ENCODE results near the gene KCNT2.

KCNT2 gene

DNA sequence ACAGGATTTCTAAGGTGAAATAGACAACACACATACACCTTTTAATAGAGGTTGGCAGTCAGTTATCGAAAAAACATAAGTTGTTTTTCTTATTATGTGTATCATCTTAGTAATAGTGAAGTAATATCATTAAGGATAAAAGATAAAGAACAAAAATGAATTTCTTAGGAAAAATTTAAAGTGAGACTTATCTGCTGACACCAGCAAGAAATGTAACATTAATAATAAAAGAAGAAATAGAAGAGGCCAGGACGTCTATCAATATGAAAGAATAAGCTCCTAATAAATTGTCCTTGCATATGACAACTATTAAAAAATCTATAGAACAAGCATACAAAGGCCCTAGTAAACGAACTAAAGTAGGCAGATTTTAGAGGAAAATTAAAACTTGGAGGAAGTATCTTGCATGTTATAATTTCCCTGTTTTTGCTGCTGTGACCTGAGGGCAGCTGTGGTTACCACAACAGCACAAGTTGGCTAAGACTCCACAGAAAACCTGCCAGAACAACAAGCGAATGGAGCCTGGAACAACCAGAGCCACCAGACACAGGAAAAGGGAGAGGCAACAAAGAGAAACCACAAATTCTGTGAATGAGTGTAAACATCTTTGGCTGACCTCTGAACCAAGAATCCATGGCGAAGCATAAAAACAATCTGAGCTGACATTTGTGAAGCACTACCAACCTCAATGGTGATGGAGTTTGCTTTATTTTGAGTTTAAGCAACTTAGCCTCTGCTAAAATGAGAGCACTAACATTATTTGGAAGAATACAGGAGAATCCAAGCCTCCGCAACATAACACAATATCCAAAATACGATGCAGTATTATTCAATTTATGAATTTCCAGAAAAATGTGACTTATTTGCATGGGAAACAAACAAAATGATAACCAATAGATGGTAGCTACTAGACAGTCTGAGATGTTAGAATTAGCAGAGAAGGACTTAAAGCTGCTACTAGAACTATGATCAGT, 207.5 kb downstream of the KCNT2 start:
- no peak overlapping the region for H3K4me3 ChIP-seq (ENCODE audit: low read length)
- TF ChIP-seq ZNF274 (IDR thresholded peaks at IDR 0.05; ENCODE audit: low read depth, low read length), result no peak

DNA sequence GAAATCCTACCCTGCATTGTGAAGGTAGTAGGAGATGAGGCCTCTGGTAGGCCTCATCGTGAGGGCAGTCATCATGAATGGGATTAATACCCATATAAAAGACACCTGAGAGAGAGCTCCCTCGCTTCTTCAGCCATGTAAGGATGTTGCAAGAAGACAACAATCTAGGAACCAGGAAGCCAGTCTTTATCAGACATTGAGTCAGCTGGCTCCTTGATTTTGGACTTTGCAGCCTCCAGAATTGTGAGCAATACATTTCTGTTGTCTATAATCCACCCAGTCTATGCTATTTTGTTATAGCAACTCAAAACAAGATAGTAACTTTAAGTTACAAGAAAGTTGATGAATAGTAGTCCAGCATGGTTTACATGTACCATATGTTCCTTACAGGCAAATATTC, 208.5 kb downstream of the KCNT2 start:
- H3K4me3 ChIP-seq (ENCODE audit: low read length), result no peak overlapping the region
- no peak for TF ChIP-seq ZNF274 (IDR thresholded peaks at IDR 0.05; ENCODE audit: low read depth, low read length)

DNA sequence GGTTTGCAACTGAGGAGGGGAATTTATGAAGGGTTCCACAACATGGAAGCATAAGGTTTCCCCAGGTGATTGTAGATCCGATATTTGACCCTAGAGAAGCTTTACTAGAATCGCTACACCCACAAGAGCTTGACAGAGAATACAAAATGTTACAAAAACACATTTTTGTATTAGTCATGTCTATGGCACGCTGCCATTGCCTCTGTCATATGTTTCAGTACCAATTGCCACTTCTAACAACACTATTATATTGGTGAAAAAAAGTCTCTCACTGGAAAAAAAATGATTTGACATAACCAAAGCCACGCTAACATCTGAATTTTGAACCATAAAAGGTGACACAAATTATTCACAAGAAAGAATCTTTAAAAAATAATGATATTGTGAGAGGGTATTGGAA, 214.5 kb downstream of the KCNT2 start:
- no peak for TF ChIP-seq ZNF274 (IDR thresholded peaks at IDR 0.05; ENCODE audit: low read depth, low read length)
- H3K4me3 ChIP-seq (ENCODE audit: low read length), result no peak overlapping the region

DNA sequence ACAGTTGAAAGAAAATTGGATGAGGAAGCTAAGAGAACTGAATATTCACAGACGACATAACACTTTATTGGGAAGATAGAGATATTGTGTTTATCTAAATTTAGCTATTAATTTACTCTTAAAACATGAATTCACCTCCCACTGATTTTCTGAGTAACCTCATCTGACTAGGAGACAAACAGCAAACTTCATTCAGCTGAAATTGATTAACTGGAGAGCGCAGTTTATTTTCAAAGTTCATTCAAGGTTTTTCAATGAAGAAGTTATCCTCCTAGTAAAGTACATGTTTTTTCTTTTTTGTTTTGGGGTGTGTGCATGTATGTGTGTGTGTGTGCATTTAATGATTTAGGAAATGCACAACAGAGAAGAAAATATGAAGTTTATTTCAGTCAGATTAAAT, 215.0 kb downstream of the KCNT2 start:
- no peak overlapping the region for H3K4me3 ChIP-seq (ENCODE audit: low read length)
- no peak for TF ChIP-seq ZNF274 (IDR thresholded peaks at IDR 0.05; ENCODE audit: low read depth, low read length)

DNA sequence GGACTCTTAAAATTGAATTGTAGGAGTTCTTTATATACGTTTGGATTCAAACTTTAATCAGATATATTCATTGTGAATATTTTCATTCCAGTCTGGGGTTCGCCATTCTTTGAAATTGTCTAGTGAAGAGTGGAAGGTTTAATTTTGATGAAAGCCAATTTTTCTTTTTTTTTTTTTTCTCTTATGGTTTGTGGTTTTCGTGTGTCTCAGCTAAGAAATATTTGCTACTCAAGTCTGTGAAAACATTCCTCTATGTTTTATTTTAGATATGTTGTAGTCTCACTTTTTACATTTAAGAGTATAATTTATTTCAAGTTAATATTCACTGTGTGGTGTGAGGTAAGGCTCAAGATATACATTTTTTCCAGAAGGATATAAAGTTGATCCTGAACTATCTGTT, 220.5 kb downstream of the KCNT2 start:
- H3K4me3 ChIP-seq (ENCODE audit: low read length), result no peak overlapping the region
- TF ChIP-seq ZNF274 (IDR thresholded peaks at IDR 0.05; ENCODE audit: low read depth, low read length), result no peak

DNA sequence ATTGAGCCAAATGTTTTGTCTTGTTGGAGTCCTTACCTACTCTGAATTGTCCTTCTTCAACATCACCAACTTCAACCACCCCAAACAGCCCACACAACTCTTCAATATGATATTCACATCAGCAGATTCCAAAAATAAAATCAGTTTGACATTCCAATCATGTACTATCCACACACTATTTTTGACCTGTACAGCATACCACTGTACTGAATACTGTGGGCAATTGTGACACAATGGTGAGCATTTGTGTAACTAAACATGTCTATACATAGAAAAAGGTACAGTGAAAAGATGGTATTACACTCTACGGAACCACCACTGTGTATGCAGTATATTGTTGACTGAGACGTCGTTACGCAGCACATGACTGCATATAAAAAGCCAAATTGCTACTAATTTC, 223.1 kb downstream of the KCNT2 start:
- no peak overlapping the region for H3K4me3 ChIP-seq (ENCODE audit: low read length)
- no peak for TF ChIP-seq ZNF274 (IDR thresholded peaks at IDR 0.05; ENCODE audit: low read depth, low read length)

DNA sequence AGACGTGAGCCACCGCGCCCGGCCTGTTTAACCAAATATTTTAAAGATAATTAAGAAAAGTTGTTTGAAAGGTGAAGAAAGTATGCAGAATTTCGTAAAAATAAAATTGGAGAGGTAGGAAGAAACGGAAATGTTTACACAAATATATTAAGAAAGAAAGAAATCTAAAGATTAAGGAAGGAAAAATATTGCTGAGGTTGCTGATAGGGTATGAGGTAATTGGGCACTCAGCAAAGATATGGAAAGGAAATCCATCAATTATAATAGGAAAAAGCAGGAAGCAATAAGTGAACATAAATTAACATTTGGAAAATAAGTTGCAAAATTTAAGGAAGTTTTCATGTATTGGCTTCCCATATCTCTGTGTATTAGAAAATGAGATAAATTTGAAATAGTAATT, 225.9 kb downstream of the KCNT2 start:
- no peak for TF ChIP-seq ZNF274 (IDR thresholded peaks at IDR 0.05; ENCODE audit: low read depth, low read length)

DNA sequence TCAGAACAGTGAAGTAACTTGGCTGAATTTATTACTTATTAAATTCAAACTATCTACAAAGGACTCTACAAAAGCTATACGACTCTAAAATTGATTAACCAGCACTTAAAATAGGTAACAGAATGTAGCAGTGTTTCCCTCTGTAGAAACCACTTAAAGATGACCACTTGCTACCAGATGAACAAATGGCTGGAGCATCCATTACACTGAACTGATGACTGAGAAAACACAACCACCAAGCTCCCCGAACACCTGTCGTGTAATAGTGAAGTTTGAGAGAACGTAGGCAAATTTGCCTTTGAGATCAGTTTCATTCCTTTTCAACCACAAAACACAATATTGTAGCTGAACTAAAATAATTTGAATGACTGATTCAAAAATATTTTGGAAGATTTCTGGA, 226.7 kb downstream of the KCNT2 start:
- no peak for TF ChIP-seq ZNF274 (IDR thresholded peaks at IDR 0.05; ENCODE audit: low read depth, low read length)
- no peak overlapping the region for H3K4me3 ChIP-seq (ENCODE audit: low read length)

More for the DNA sequence above, 225.9 kb downstream of the KCNT2 start:
- no peak overlapping the region for H3K4me3 ChIP-seq (ENCODE audit: low read length)

DNA sequence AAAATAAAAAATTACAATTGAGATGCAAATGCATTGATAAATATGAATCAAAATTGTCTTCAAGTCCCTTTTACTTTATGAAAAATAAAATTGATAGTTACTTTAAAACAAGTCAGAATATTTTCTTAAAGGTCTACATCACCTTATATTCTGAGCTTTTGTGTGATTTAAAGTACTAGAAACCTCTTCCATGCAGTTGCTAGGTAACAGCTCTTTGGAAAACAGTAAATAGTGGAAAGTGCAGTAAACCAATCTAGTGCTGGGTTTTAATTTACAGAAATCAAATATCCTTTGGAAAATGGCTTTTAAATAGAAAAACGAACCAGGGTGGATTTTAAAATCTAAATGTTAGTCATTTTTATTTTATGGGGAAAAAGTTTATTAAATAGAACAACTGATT, 227.9 kb downstream of the KCNT2 start:
- H3K4me3 ChIP-seq (ENCODE audit: low read length), result no peak overlapping the region
- no peak for TF ChIP-seq ZNF274 (IDR thresholded peaks at IDR 0.05; ENCODE audit: low read depth, low read length)

DNA sequence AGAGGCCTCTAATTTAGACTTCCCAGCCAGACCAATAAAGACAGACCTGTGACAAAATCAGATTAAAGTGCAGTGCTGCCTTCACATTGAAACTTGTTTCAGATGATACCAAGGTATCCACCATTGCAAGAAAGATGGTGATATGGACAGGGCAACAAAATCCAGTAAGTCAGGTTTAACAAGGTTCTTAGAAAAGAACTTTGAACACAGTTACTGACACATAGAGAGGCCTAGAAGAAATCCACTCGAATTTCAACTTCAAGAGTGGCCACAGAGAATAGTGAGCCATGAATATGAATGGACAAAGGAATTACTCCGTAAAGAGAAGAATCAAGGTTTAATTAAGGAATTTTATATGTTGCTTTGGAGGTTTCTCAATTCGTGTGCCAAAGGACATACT, 230.4 kb downstream of the KCNT2 start:
- no peak for TF ChIP-seq ZNF274 (IDR thresholded peaks at IDR 0.05; ENCODE audit: low read depth, low read length)
- no peak overlapping the region for H3K4me3 ChIP-seq (ENCODE audit: low read length)

DNA sequence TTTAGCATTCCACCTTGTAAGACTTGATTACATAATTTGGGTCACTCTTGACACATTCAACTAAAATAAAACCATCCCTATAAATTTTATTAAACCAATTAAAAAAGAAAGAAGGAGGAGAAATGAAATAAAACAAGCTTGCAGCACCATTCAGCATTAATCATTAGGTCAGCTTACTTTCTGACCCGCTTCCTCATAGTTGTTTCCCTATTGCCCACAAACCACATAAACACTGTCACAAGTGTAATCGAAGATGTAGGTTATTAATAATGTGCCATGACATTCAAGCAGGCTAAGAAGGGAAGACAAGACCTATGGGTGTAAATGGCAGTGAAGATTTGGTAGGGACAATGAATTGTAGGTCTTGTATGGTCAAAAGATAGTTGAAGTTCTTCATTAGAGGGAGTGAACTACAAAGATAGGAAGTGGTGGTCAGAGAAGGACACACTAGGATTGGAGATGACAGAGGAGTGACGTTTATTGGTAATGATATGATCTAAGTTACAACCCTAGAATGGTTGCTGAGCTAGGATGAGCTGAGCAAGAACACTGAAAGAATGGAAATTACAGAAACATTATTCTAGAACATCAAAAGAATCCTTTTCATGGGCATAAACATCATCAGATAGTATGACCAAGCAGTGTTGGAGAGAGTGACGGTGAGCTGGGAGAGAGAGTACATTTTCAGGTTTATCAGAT, 231.5 kb downstream of the KCNT2 start:
- no peak overlapping the region for H3K4me3 ChIP-seq (ENCODE audit: low read length)
- TF ChIP-seq ZNF274 (IDR thresholded peaks at IDR 0.05; ENCODE audit: low read depth, low read length), result no peak

DNA sequence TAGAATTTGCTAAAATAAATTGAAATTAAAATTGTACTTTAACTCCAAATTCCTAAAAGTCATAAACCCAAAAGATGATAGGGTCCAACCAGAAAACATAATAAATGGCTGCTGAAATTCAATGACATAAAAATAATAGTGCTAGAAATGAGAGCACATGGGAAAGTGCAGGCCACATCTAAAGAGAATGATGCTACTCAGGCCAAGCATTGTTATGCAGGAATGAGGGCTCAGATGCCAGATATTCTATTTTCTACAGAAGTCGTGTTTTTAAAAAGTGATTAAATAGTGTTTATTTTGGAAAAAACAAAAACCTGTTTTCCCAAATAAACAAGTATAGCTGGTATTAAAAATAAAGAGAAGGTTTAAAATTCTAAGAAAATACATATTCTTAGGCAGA, 234.4 kb downstream of the KCNT2 start:
- TF ChIP-seq ZNF274 (IDR thresholded peaks at IDR 0.05; ENCODE audit: low read depth, low read length), result no peak
- H3K4me3 ChIP-seq (ENCODE audit: low read length), result no peak overlapping the region

DNA sequence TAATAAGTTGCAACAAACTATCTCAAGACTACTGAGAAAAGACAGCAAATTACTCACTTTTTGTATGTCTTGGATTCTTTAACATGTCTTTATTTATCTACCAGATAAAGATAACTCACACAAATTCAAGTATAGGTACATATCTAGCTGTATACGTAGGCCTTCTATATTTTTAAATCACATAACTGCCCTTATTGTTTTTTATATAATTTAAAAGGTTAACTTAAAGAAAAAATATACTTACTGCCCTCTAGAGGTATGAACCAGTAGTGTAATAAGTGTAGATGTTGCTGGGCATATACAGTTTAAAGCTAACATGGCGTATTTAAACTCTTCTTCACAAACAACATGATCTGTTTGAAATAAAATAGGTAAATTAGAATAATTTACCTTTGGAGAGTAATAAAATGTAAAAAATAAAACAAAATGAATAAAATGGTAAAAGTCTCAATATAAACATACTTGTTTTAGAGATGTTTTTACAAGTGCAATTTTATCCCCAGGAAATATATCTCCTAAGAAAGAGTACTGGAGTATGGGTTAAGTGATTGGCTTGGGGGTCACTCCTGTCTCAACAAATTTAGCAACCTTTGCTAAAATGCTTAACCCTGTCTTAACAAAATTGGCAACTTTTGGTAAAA, 235.2 kb downstream of the KCNT2 start:
- no peak overlapping the region for H3K4me3 ChIP-seq (ENCODE audit: low read length)
- TF ChIP-seq ZNF274 (IDR thresholded peaks at IDR 0.05; ENCODE audit: low read depth, low read length), result no peak

DNA sequence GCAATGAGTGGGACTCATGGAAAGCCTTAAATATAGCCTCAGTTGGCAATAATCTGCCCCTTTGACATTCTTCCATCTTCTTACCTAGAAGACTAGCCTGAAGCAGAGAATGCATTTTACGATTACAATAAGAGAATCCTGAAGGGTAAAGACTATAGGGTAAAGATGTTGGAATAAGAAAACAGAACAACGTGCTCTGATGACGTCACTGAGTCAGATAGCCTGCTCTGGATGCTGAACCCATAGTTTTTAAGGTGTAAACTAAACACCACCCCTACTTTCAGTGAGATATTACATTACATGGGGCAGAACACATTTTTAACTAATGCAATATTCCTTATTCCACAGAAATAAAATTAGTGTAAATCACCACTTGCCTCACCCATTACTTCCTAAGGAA, 240.4 kb downstream of the KCNT2 start:
- H3K4me3 ChIP-seq (ENCODE audit: low read length), result no peak overlapping the region
- TF ChIP-seq ZNF274 (IDR thresholded peaks at IDR 0.05; ENCODE audit: low read depth, low read length), result no peak
